GDM1 (cell line): ENCODE results near the gene DHX58.

ENCODE experiments used
- DNase-seq: peaks from one replicate; lab custom pipeline; 2025; lab: John Stamatoyannopoulos, UW

Gene DHX58

GRCh38 chr17:42053731-42054500, 58.6 kb downstream of the DHX58 start:
- no peak for DNase-seq

- no peak for DNase-seq
Observed at GRCh38 chr17:42052346-42052877, 60.1 kb downstream of the DHX58 start.

GRCh38 chr17:42051645-42052044, 60.9 kb downstream of the DHX58 start:
- no peak for DNase-seq
